Activated CD4-positive, alpha-beta memory T cell treated with anti-CD3 and anti-CD28 coated beads, Interleukin-2, amount 10 ng/mL, durations not matched to agents 7 days and 5 days (primary cell): ENCODE data around the gene UFSP2. TPM values are rescaled to one million over a fixed set of nuclear protein-coding genes. Genes with fewer than 3 reads are reported as not detected.
A peak's percentile ranks its signal among the peaks of the same experiment; 100 is the strongest.

Source experiments
- CTCF ChIA-PET: fragments of 350-600 bp; sonication (Branson Sonifier 250); formaldehyde crosslinking; loops from one replicate; lab custom pipeline; 2021; ENCODE audit warnings: antibody characterized with exemption, inconsistent platforms; lab: Charles Lee
- POLR2A ChIA-PET: fragments of 350-600 bp; sonication (Branson Sonifier 250); formaldehyde crosslinking; loops from one replicate; lab custom pipeline; 2021; ENCODE audit warnings: antibody characterized with exemption; lab: Charles Lee
- DNase-seq: peaks from one replicate; pipeline ENCODE4 v3.0.0-alpha.2; 2020
- H3K27ac Mint-ChIP-seq: one replicate; pipeline ENCODE4 v1.8.0; 2021; ENCODE audit warnings: mild to moderate bottlenecking, mixed read lengths
- H3K27me3 Mint-ChIP-seq: one replicate; pipeline ENCODE4 v1.8.0; 2021; ENCODE audit warnings: mixed read lengths
- H3K36me3 Mint-ChIP-seq: one replicate; pipeline ENCODE4 v1.8.0; 2021; ENCODE audit warnings: low read depth, mixed read lengths
- H3K4me1 Mint-ChIP-seq: one replicate; pipeline ENCODE4 v1.8.0; 2021; ENCODE audit warnings: mixed read lengths
- H3K4me3 Mint-ChIP-seq: one replicate; pipeline ENCODE4 v1.8.0; 2021; ENCODE audit warnings: mild to moderate bottlenecking, mixed read lengths
- H3K9me3 Mint-ChIP-seq: one replicate; pipeline ENCODE4 v1.8.0; 2021; ENCODE audit warnings: mixed read lengths
- total RNA-seq, 2 experiments: library from RNA; stranded (reverse); gene quantifications; one replicate each; pipeline ENCODE4 v1.2.3, GENCODE V29; 2021

UFSP2 gene
- total RNA-seq, 2 experiments from 2014 or later = 23.4 to 23.8 TPM

DNA sequence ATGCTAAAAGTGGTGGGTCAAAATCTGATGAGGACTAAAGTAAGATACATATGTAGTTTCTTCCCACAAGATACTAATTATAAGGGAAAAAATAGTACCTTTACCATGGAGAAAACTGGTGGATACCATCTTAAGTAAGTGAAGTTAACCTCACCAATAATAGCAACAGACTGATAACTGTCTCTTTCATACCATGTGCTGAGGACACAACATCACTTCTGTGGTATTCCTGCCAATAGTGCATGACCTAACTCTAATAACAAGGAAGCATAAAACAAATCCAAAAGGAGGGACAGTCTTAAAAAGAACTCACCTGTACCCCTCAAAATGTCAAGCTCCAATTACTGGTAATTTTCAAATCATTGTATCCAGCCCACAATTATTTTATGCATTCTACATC, 8.8 kb downstream of the UFSP2 start:
- no peak overlapping the region for H3K4me3 Mint-ChIP-seq

DNA sequence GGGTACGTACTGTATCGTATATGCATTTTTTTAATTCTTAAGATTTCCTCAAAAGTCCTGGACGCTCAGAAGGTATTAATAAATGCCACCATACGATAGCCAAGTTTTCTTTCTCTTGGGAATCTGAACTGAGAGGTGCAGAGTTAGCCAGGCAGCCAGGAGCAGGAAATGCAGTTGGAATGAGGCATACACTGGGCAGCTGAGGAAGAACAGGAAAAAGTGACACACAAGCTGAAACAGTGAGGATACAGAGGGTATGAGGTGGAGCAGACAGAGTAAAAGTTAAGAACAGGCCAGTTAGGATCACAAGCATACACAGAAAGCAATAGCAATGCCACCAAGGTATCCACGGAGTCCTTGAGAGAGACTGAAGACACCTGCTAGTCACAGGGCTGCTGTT, 13.4 kb downstream of the UFSP2 start:
- POLR2A ChIA-PET = interaction anchor here (1.2 to 1.4 kb wide), 2 partner anchors 9 to 13 kb away, joined by 4 to 5 read pairs; partner anchors contain the start of gene UFSP2
- CTCF ChIA-PET = no interaction called here
- no peaks in the 10 kb centered on the region for H3K9me3 Mint-ChIP-seq
- H3K27me3 Mint-ChIP-seq = no peaks in the 10 kb centered on the region
- H3K4me3 Mint-ChIP-seq = no peak overlapping the region
- H3K4me1 Mint-ChIP-seq = no peaks in the 10 kb centered on the region
- peaks cover 34% of the 10 kb centered on the region for H3K36me3 Mint-ChIP-seq
- H3K27ac Mint-ChIP-seq = no peak overlapping the region
- no peak for DNase-seq

More for the DNA sequence above, 8.8 kb downstream of the UFSP2 start:
- Mint-ChIP-seq H3K36me3 (peaks cover 36% of the 10 kb centered on the region), H3K9me3 (no peaks in the 10 kb centered on the region), H3K27me3 (no peaks in the 10 kb centered on the region), H3K4me1 (no peaks in the 10 kb centered on the region), H3K27ac (no peak overlapping the region)
- ChIA-PET POLR2A (no interaction called here), CTCF (interaction anchor here (0.5 kb wide), 1 partner anchor 1192 kb away, joined by 5 read pairs; no protein-coding TSS in a partner anchor)
- DNase-seq = no peak

DNA sequence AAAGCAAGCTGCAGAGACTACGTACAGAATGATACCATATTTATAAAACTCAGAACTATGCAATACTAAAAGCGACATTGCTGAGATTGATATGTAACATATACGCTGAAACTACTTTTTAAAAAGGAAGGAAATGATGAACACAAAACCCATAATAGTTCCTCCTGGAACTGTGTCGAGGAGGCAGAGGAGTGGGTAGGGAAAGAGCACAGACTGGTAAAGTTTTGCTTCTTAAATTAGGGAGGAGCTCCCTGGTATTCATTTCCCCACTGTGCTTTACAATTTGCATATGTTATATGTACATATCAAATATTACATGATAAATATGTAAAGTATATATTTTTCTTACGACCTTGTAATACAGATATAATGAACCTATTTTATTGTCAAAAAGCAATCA, 13.9 kb downstream of the UFSP2 start:
- Mint-ChIP-seq H3K4me3 (no peak overlapping the region), H3K36me3 (peaks cover 32% of the 10 kb centered on the region), H3K27ac (no peak overlapping the region), H3K4me1 (no peaks in the 10 kb centered on the region), H3K9me3 (no peaks in the 10 kb centered on the region), H3K27me3 (no peaks in the 10 kb centered on the region)
- CTCF ChIA-PET = no interaction called here
- POLR2A ChIA-PET = interaction anchor here (1.2 to 1.4 kb wide), 2 partner anchors 9 to 14 kb away, joined by 4 to 5 read pairs; partner anchors contain the start of gene UFSP2
- no peak for DNase-seq

DNA sequence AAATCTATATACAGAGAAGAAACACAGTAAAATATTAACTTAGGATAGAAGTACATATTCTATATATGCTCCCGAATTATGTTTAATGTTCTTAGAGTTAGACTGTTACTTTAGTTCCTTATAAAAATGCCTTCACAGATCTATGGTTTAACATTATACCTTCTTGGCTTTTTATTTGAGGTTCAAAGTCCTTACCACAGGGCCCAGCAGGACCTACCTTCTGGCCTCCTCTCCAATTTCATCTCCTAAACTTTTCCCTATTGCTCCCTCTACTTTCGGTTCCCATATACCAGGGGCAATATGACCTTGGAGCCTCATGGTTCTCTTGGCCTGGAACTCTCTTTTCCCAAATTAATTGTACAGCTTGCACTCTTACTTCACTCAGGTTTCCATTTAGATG, 17.3 kb downstream of the UFSP2 start:
- H3K36me3 Mint-ChIP-seq = peaks cover 29% of the 10 kb centered on the region
- POLR2A ChIA-PET = no interaction called here
- H3K4me1 Mint-ChIP-seq = peaks cover 7% of the 10 kb centered on the region
- H3K27ac Mint-ChIP-seq = no peak overlapping the region
- no peak overlapping the region for H3K4me3 Mint-ChIP-seq
- CTCF ChIA-PET = interaction anchor here (1.3 kb wide), 1 partner anchor 13 kb away, joined by 3 read pairs; no protein-coding TSS in a partner anchor
- H3K27me3 Mint-ChIP-seq = no peaks in the 10 kb centered on the region
- no peaks in the 10 kb centered on the region for H3K9me3 Mint-ChIP-seq
- DNase-seq = no peak

DNA sequence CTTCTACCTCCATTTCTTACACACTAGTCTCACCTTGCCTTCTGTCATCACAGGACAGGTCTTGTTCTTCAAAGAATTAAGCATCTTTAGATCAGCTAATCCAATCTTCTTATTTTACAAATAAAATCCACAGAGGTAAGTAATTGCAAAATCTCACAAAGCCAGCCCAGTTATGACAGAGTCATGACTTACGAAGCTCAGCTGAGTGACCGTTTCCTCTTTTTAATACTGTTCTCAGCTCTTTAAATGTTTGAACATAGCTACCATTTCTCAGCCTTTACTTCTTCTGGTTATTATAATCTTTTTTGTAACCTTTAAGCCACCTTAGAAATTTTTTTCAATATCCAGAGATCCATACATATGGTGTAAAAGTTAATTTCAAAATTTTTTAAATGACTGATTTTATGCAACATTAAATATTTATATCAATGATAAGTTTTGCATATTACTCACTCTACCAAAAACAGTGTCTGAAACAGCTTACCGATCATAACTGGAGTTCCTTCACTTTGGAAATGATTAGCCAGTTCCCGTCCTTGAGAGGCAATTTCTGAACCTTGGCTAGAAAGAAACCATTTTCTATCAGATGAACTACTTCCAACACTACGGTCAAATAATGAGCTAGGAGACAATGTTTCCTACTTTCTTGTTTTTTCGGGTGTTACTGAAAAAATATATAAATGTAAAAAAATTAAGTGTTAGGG, 20.3 kb downstream of the UFSP2 start:
- no peak overlapping the region for H3K4me3 Mint-ChIP-seq
- H3K36me3 Mint-ChIP-seq = peaks cover 48% of the 10 kb centered on the region
- peaks cover 7% of the 10 kb centered on the region for H3K4me1 Mint-ChIP-seq
- H3K9me3 Mint-ChIP-seq = no peaks in the 10 kb centered on the region
- no peak for DNase-seq
- ChIA-PET POLR2A (interaction anchor here (1.1 to 1.5 kb wide), 3 partner anchors 9 to 21 kb away, joined by 3 to 4 read pairs (median 3); partner anchors contain the start of genes ANKRD37, LRP2BP and UFSP2), CTCF (interaction anchor here (0.5 to 1.9 kb wide), 3 partner anchors 9 to 48 kb away, joined by 4 to 5 read pairs (median 4); partner anchors contain the start of gene UFSP2)
- H3K27ac Mint-ChIP-seq = no peak overlapping the region
- no peaks in the 10 kb centered on the region for H3K27me3 Mint-ChIP-seq

DNA sequence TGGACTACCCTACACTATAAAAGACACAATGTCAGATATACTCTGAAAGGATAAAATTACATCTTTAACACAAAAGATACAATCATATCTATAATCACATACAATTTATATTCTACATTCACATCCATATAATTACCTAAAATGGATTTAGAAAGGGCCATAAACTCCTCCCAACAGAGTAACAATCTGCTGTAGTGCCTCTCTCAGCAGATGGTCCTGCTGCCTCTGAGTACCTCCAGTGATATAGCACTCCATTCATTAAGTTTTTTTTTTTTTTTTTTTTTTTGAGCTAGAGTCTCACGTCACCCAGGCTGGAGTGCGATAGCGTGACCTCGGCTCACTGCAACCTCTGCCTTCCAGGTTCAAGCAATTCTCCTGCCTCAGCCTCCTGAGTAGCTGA, 21.7 kb downstream of the UFSP2 start:
- no peak for DNase-seq
- Mint-ChIP-seq H3K27ac (no peak overlapping the region), H3K4me1 (peaks cover 18% of the 10 kb centered on the region), H3K36me3 (peaks cover 54% of the 10 kb centered on the region), H3K27me3 (no peaks in the 10 kb centered on the region), H3K4me3 (no peak overlapping the region), H3K9me3 (no peaks in the 10 kb centered on the region)
- ChIA-PET POLR2A (interaction anchor here (1.1 to 1.3 kb wide), 2 partner anchors 7 to 8 kb away, joined by 3 read pairs; partner anchors contain the start of genes ANKRD37 and LRP2BP), CTCF (interaction anchor here (1.9 kb wide), 1 partner anchor 21 kb away, joined by 5 read pairs; the partner anchor contains the start of gene UFSP2)

DNA sequence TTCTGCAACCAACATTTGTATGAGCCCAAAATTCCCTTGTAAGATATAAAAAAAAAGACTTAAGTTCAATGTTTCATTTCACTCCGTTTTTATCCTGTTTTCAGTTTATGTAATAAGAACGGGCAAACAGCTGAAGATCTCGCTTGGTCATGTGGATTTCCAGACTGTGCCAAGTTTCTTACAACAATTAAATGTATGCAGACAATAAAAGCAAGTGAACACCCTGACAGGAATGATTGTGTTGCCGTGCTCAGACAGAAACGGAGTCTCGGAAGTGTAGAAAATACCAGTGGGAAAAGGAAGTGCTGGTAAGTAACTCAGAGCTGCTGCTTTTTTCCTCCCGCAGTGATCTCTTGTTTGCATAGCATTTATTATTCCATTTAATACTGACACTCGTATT, 26.3 kb downstream of the UFSP2 start:
- Mint-ChIP-seq H3K4me3 (no peak overlapping the region), H3K9me3 (no peaks in the 10 kb centered on the region)

DNA sequence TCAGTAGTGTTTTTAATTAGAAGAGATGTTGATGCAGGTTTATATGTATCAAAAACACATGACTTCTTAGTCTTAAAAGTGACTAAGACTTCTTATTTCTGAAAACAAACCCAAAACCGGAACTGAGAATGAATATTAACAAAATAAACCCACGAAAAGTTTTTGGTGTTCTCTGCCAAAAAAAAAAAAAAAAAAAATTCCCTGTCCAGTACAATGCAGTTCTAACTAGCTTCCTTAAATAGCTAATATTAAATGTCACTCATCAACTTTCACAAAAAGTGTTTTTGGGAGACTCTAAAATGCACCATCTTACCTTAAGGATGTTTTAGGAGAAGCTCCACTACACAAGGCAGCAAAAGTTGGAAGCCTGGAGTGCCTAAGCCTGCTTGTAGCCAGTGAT, 27.1 kb downstream of the UFSP2 start:
- Mint-ChIP-seq H3K27ac (no peak overlapping the region), H3K4me1 (peaks cover 48% of the 10 kb centered on the region), H3K4me3 (peak overlapping the region; percentile 17), H3K27me3 (no peaks in the 10 kb centered on the region), H3K36me3 (peaks cover 61% of the 10 kb centered on the region), H3K9me3 (no peaks in the 10 kb centered on the region)
- no peak for DNase-seq
- ChIA-PET POLR2A (interaction anchor here (0.6 kb wide), 1 partner anchor 547 kb away, joined by 4 read pairs; no protein-coding TSS in a partner anchor), CTCF (no interaction called here)

More for the DNA sequence above, 26.3 kb downstream of the UFSP2 start:
- DNase-seq = no peak
- Mint-ChIP-seq H3K4me1 (peaks cover 41% of the 10 kb centered on the region), H3K27me3 (no peaks in the 10 kb centered on the region), H3K36me3 (peaks cover 59% of the 10 kb centered on the region), H3K27ac (no peak overlapping the region)
- ChIA-PET POLR2A (no interaction called here), CTCF (no interaction called here)

DNA sequence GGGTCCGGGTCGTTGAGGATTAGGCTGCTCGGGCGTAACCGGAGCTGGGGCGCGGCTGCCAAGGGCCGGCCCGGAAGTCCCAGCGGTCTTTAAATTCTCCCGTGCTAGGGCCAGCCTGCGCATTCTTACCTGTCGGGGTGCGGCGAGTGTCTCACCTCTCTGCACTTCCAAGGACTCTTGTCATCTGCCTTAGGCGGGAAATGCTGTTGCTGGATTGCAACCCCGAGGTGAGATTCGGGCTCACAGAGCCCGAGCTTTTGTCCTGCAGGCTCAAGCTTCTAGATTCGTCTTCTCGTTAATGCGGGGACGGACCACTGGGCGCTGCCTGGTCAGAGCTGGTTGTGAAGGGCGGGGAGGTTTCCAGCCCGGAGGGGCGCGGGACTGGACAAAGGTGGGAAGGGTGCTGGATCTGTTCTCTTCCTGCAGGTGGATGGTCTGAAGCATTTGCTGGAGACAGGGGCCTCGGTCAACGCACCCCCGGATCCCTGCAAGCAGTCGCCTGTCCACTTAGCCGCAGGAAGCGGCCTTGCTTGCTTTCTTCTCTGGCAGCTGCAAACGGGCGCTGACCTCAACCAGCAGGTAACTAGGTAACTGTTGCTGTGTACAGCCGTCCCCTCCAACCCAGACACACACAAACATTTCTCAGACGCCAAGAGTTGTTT, 28.9 kb downstream of the UFSP2 start, which contains the start of gene ANKRD37:
Gene ANKRD37 (plus strand): TSS at position 118 of the 662 bp plus-strand sequence. CDS start 83 bp downstream, at position 201.
- Mint-ChIP-seq H3K27ac (peak within 1 kb of the TSS; percentile 92), H3K4me1 (peaks cover 52% of the 10 kb centered on the region), H3K27me3 (no peaks in the 10 kb centered on the region), H3K9me3 (no peaks in the 10 kb centered on the region), H3K4me3 (peak within 1 kb of the TSS; percentile 84), H3K36me3 (peaks cover 50% of the 10 kb centered on the region)
- DNase-seq = no peak
- POLR2A ChIA-PET = interaction anchor here (0.6 to 4.3 kb wide), 11 partner anchors 8 to 254 kb away, joined by 3 to 47 read pairs (median 4); partner anchors contain the start of genes SLC25A4, SNX25 and UFSP2
- CTCF ChIA-PET = interaction anchor here (0.7 to 1.9 kb wide), 4 partner anchors 9 to 213 kb away, joined by 3 to 4 read pairs (median 4); partner anchors contain the start of gene SNX25

DNA sequence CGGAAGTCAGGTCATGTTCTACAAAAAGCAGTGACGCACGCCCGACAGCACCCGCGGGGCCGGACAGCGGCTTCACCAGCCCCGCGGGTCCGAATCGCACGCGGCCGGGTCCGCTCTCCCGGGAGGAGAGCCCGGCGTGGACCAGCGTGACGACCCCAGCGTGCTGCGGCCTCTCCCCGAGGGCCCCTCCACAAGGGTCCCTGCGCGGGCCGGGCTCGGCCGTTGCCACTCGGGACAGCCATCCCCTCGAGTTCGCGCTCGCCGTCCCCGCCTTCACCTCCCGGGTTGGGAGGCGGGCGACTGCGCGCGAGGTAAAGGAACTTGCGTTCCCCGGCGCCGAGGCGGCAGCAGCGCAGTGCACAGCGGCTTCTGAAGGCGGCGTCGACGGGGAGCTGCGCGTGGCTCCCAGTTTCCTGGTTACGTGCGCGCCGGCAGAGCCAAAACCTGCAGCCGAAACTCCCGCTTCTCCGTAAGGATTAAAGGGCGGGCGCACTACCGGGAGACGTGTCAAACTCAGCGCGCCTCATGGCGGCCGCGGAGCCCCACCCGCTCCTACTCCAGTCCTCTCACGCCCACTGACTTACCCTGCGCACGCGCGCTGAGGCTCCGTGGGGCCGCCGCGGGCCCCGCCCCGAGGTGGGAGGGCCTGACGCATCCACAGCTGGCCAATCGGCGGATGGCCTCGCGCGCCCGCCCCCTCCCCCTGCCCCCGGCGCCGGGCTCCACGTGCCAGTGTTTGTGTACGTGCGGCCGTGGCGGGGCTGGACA, 29.6 kb downstream of the UFSP2 start:
- no peaks in the 10 kb centered on the region for H3K27me3 Mint-ChIP-seq
- no peaks in the 10 kb centered on the region for H3K9me3 Mint-ChIP-seq
- H3K36me3 Mint-ChIP-seq = peaks cover 44% of the 10 kb centered on the region
- peak overlapping the region; percentile 84 for H3K4me3 Mint-ChIP-seq
- H3K4me1 Mint-ChIP-seq = peaks cover 52% of the 10 kb centered on the region
- DNase-seq = peak; percentile 97
- H3K27ac Mint-ChIP-seq = peak overlapping the region; percentile 92
- CTCF ChIA-PET = interaction anchor here (0.7 to 1.9 kb wide), 5 partner anchors 9 to 212 kb away, joined by 3 to 4 read pairs (median 4); partner anchors contain the start of genes SNX25 and UFSP2
- POLR2A ChIA-PET = interaction anchor here (0.6 to 4.3 kb wide), 17 partner anchors 8 to 747 kb away, joined by 3 to 47 read pairs (median 4); partner anchors contain the start of genes SLC25A4, SNX25 and UFSP2

DNA sequence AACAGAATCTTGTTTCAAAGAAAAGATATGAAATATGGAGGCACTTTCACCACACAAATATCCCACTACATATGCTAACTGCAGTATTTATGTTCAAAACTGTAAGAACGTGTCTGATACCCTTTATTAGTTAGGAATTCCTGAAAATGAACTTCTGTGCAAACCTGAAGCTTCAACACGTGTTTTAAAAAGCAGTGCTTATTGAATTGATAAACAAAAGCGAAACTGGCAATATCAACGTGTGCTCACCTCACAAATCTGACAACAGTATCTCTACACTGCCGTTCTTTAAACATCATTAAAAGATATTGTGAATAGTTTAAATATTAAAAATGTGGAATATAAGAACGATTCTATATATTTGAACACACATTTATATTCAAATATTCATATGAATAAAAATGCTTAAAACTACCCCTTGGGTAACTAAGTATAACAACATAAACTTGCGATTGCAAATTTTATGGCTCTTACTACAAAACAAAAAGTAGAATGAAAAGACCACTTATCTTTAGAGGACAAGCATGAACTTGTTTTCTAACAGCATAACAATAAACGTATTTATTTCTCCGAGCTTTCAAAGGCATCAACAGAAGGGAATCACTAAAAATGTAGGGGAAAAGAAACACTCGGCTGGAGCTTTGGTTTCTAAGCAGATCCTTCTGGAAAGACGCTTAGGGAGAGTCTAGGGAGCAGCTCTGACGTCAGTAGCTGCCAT, 30.4 kb downstream of the UFSP2 start, which contains the start of gene LRP2BP:
Gene LRP2BP (minus strand): TSS at position 687 of the 718 bp plus-strand sequence. CDS start 17,738 bp downstream, outside the sequence.
- POLR2A ChIA-PET = interaction anchor here (1.0 to 4.3 kb wide), 15 partner anchors 9 to 747 kb away, joined by 3 to 47 read pairs (median 5); partner anchors contain the start of genes CENPU, CFAP97, SLC25A4 and SNX25
- Mint-ChIP-seq H3K36me3 (peaks cover 42% of the 10 kb centered on the region), H3K4me1 (peaks cover 52% of the 10 kb centered on the region), H3K27me3 (no peaks in the 10 kb centered on the region), H3K27ac (peak within 1 kb of the TSS; percentile 92), H3K4me3 (peak within 1 kb of the TSS; percentile 84), H3K9me3 (no peaks in the 10 kb centered on the region)
- CTCF ChIA-PET = interaction anchor here (1.2 to 1.9 kb wide), 5 partner anchors 11 to 203 kb away, joined by 3 to 4 read pairs (median 4); partner anchors contain the start of genes SNX25 and UFSP2
- no peak for DNase-seq
